WTC11 (cell line): ENCODE results near the gene TTLL4.

Experiments used
- ATF6 ChIP-seq: sonication (generic); formaldehyde crosslinking; IDR thresholded peaks from 2 replicates; pipeline ENCODE4 v1.8.1; 2023; ENCODE audit warnings: mild to moderate bottlenecking, missing genetic modification reagents
- CTCF ChIP-seq: fragments of 200-600 bp; IDR thresholded peaks from 2 replicates; pipeline ENCODE4 v1.8.0; 2022; ENCODE audit warnings: antibody characterized with exemption
- MAX ChIP-seq: sonication (generic); formaldehyde crosslinking; IDR thresholded peaks from 2 replicates; pipeline ENCODE4 v1.8.0; 2022; ENCODE audit warnings: mild to moderate bottlenecking, missing genetic modification reagents
- SMAD3 ChIP-seq: sonication (generic); formaldehyde crosslinking; IDR thresholded peaks from 2 replicates; pipeline ENCODE4 v1.8.0; 2022; ENCODE audit warnings: missing genetic modification reagents, mild to moderate bottlenecking, borderline replicate concordance
- STAT6 ChIP-seq: sonication (generic); formaldehyde crosslinking; conservative IDR thresholded peaks from 2 replicates; pipeline ENCODE4 v1.8.1; 2023; ENCODE audit warnings: mild to moderate bottlenecking, low read depth, missing genetic modification reagents, moderate library complexity
- TEAD4 ChIP-seq: sonication (generic); formaldehyde crosslinking; IDR thresholded peaks from 2 replicates; pipeline ENCODE4 v1.8.0; 2022; ENCODE audit warnings: mild to moderate bottlenecking, missing genetic modification reagents

- TF ChIP-seq CTCF = no peak
- no peak for TF ChIP-seq TEAD4
- TF ChIP-seq STAT6 (CRISPR knock-in tag) = no peak
- TF ChIP-seq SMAD3 (CRISPR knock-in tag) = no peak
- TF ChIP-seq MAX (CRISPR knock-in tag) = no peak
- TF ChIP-seq ATF6 (CRISPR knock-in tag) = no peak
Measured at GRCh38 chr2:218716070-218716469, 5.4 kb downstream of the TTLL4 start.
